Ureter (tissue), 1 donor: Measurements from ENCODE around the gene ALOX12. TPM values are rescaled to one million over a fixed set of nuclear protein-coding genes. Genes with fewer than 3 reads are reported as not detected.
"Not testable (repeated sequence)": the region's sequence is repeated elsewhere in the genome, so short reads cannot be mapped to it uniquely, and the experiment has no call there.

Experiments
- DNase-seq: peaks from one replicate; pipeline ENCODE4 v3.0.0-alpha.2; 2020; ENCODE audit warnings: low spot score
- total RNA-seq: library from RNA; stranded (reverse); gene quantifications from one replicate; pipeline ENCODE4 v1.2.4, GENCODE V29; 2023
- donor health status: DM: yes; HTN: yes; CAD: no.

The ALOX12 gene
- total RNA-seq, 1 donor from 2014 or later, result 1.9 TPM

GRCh38 chr17:7045492-7046126 is 49.8 kb downstream of the ALOX12 start:
- no peak for DNase-seq

- DNase-seq, result peak; percentile 91
These were observed 50.4 kb downstream of the ALOX12 start for GRCh38 chr17:7046127-7046724.

GRCh38 chr17:7046725-7047397 is 51.0 kb downstream of the ALOX12 start:
- DNase-seq, result not testable (repeated sequence)

GRCh38 chr17:7047566-7047965 is 51.7 kb downstream of the ALOX12 start:
- DNase-seq, result no peak

DNA sequence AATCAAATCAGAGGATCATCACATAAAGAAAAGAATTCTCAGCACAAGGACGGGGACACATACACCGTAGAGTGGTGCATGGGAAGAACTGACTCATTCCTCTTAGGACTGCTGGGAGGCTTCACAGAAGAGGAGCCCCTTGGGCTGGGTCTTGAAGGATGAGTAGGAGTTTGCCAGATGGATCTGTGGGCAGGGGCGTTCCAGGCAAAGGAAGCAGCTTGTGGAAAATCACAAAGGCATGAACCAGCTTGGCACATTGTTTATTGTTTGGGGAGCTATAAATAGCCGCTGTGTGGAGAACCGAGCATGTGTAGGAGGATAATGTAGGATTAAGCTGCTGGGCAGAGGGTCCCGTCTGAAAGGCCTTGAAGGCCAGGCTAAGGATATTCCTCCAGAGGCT is 53.1 kb downstream of the ALOX12 start:
- no peak for DNase-seq

- not testable (repeated sequence) for DNase-seq
These were observed 54.7 kb downstream of the ALOX12 start for GRCh38 chr17:7050583-7050982.

GRCh38 chr17:7056386-7056785 is 60.5 kb downstream of the ALOX12 start:
- DNase-seq, result no peak

DNA sequence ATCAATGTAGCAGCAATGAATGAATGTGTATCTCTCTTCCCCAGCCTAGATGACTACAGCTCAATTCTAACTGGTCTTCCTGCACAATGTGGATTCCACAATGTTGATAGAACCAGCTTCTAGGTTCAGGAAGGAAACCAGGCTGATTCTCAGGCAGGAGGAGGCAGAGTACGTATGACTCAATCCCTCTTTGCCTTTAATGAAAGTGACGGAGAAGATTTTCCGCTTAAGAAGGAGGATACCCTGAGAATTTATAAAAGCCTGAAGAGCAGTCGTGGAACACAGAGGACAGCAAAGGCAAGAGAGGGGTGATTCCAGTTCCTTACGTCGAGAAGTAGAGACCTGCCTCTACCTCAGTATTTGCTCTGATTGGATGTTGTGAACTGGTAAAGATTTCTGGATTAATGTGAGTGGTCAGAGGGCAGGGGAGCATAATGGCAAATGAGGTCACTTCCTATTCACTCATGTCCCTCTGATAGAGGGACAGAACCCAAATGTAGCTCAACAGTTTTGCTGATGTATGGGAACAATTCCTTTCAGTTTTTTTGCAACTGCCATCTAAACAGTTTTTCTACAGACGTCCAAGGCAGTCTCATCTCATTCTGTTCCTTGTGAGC is 63.1 kb downstream of the ALOX12 start:
- DNase-seq, result no peak

Other genes with a start within 250 kb of the ALOX12 start
- 55.0 TPM for gene XAF1, start 240.0 kb upstream of the ALOX12 start, total RNA-seq
- 0.23 TPM for gene FBXO39, start 219.8 kb upstream of the ALOX12 start, total RNA-seq
- not detected for gene TEKT1, start 164.3 kb upstream of the ALOX12 start, total RNA-seq
- 151 TPM for gene RNASEK, start 16.6 kb downstream of the ALOX12 start, total RNA-seq
- gene BCL6B, start 27.0 kb downstream of the ALOX12 start, total RNA-seq, result 21.6 TPM
- 6.7 TPM for gene SLC16A13, start 40.0 kb downstream of the ALOX12 start, total RNA-seq
- 2.8 TPM for gene SLC16A11, start 48.0 kb downstream of the ALOX12 start, total RNA-seq
- 5.1 TPM for gene CLEC10A, start 84.2 kb downstream of the ALOX12 start, total RNA-seq
- gene ASGR2, start 118.8 kb downstream of the ALOX12 start, total RNA-seq, result not detected
- 2.6 TPM for gene ASGR1, start 183.3 kb downstream of the ALOX12 start, total RNA-seq
- gene DLG4, start 223.8 kb downstream of the ALOX12 start, total RNA-seq, result 26.8 TPM
- 855 TPM for gene ACADVL, start 223.9 kb downstream of the ALOX12 start, total RNA-seq
- 38.4 TPM for gene DVL2, start 238.5 kb downstream of the ALOX12 start, total RNA-seq
- gene PHF23, start 243.4 kb downstream of the ALOX12 start, total RNA-seq, result 37.6 TPM
- gene GABARAP, start 246.4 kb downstream of the ALOX12 start, total RNA-seq, result 453 TPM